Endothelial cell of umbilical vein (primary cell): ENCODE results near the gene ADCY5. TPM values are rescaled to one million over a fixed set of nuclear protein-coding genes. Genes with fewer than 3 reads are reported as not detected.

Experiments
- BruUV-seq: library from RNA; stranded (reverse); fragments of 400-500 nt; replicated peaks from 2 replicates; lab custom pipeline; 2021; lab: Mats Ljungman, UMichigan
- CTCF ChIA-PET: fragments of 300-600, 350-600 bp; sonication (Branson Sonifier 250); formaldehyde crosslinking; loops from one replicate; lab custom pipeline; 2021; ENCODE audit warnings: antibody characterized with exemption, inconsistent platforms; lab: Charles Lee
- POLR2A ChIA-PET: fragments of 300-600, 350-600 bp; sonication (Branson Sonifier 250); formaldehyde crosslinking; loops from one replicate; lab custom pipeline; 2021; ENCODE audit warnings: antibody characterized with exemption, inconsistent platforms; lab: Charles Lee
- DNase-seq: peaks from one replicate; pipeline ENCODE4 v3.0.0-alpha.2; 2011; ENCODE audit warnings: low read depth, low spot score
- FAIRE-seq: peaks from 2 replicates; lab custom pipeline; 2011; peaks lifted over from hg19 to GRCh38; lab: Jason Lieb, UNC
- H2AFZ ChIP-seq: 2 replicates; pipeline ENCODE4 v1.6.0; 2012; ENCODE audit warnings: low read depth, low read length, control low read depth, inconsistent platforms
- H3K27ac ChIP-seq: 2 replicates; pipeline ENCODE4 v1.5.1; 2011; ENCODE audit warnings: low read depth, mild to moderate bottlenecking, control low read depth, low read length, moderate library complexity; ENCODE audit not compliant: insufficient read depth
- H3K27me3 ChIP-seq, 2 experiments: 2 replicates each; pipeline versions ENCODE4 v1.6.0 to v1.6.1; 2011; ENCODE audit warnings: low read length in 2 of 2, mixed read lengths in 1 of 2; ENCODE audit not compliant: control insufficient read depth in 2 of 2, insufficient read depth in 2 of 2
- H3K36me3 ChIP-seq, 2 experiments: 2 replicates in 1 of 2; 3 replicates in 1 of 2; pipeline ENCODE4 v1.5.1; 2011; ENCODE audit warnings: low read length in 2 of 2, mild to moderate bottlenecking in 1 of 2, moderate library complexity in 1 of 2; ENCODE audit not compliant: control insufficient read depth in 2 of 2, insufficient read depth in 2 of 2; ENCODE audit errors: extremely low read depth in 1 of 2
- H3K4me1 ChIP-seq: 3 replicates; pipeline ENCODE4 v1.5.1; 2011; ENCODE audit warnings: mild to moderate bottlenecking, low read length; ENCODE audit not compliant: control insufficient read depth, insufficient read depth; ENCODE audit errors: extremely low read depth
- H3K4me2 ChIP-seq: 2 replicates; pipeline ENCODE4 v1.6.1; 2011; ENCODE audit warnings: low read length, control low read depth, mixed read lengths; ENCODE audit not compliant: insufficient read depth
- H3K4me3 ChIP-seq, 3 experiments: fragments of 200-600 bp in 1 of 3; sonication (generic), shearing (Covaris generic) in 1 of 3; replicated peaks in 1 of 3; 2 replicates each; pipeline ENCODE4 v1.5.1; 2011 to 2016; ENCODE audit warnings: control low read depth in 3 of 3, low read length in 3 of 3, mild to moderate bottlenecking in 2 of 3, inconsistent platforms in 1 of 3, low read depth in 1 of 3, moderate library complexity in 1 of 3; ENCODE audit not compliant: insufficient read depth in 1 of 3
- H3K79me2 ChIP-seq: 2 replicates; pipeline ENCODE4 v1.6.0; 2012; ENCODE audit warnings: low read length, inconsistent platforms; ENCODE audit not compliant: control insufficient read depth, insufficient read depth
- H3K9ac ChIP-seq: replicated peaks from 2 replicates; pipeline ENCODE3; 2011; ENCODE audit warnings: low read length, control low read depth; ENCODE audit not compliant: insufficient read depth; ENCODE audit errors: extremely low read depth
- H3K9me1 ChIP-seq: replicated peaks from 3 replicates; pipeline ENCODE4 v1.6.0; 2011; ENCODE audit warnings: mild to moderate bottlenecking, low read length; ENCODE audit not compliant: control insufficient read depth, insufficient read depth; ENCODE audit errors: extremely low read depth
- H3K9me3 ChIP-seq: replicated peaks from 2 replicates; pipeline ENCODE4 v1.5.1; 2012; ENCODE audit warnings: low read length, inconsistent platforms; ENCODE audit not compliant: control insufficient read depth, insufficient read depth
- H4K20me1 ChIP-seq: replicated peaks from 2 replicates; pipeline ENCODE3; 2011; ENCODE audit warnings: mild to moderate bottlenecking, low read length; ENCODE audit not compliant: control insufficient read depth, insufficient read depth; ENCODE audit errors: extremely low read depth
- CTCF ChIP-seq, 2 donors: IDR thresholded peaks; 1 replicate in 1 of 2; 2 replicates in 1 of 2; pipeline ENCODE4 v1.5.1; 2011; ENCODE audit warnings: low read length in 2 of 2, mild to moderate bottlenecking in 2 of 2, moderate library complexity in 2 of 2, control low read depth in 1 of 2, inconsistent platforms in 1 of 2, low read depth in 1 of 2; ENCODE audit not compliant: insufficient read depth in 1 of 2; ENCODE audit errors: extremely low read depth in 1 of 2
- EZH2 ChIP-seq: IDR thresholded peaks from 2 replicates; pipeline ENCODE4 v1.6.1; 2012; ENCODE audit warnings: borderline replicate concordance, low read depth, mild to moderate bottlenecking, moderate library complexity, low read length, inconsistent platforms; ENCODE audit not compliant: severe bottlenecking
- FOS ChIP-seq: IDR thresholded peaks from 2 replicates; pipeline ENCODE4 v1.6.1; 2011; ENCODE audit warnings: mild to moderate bottlenecking, low read length, moderate library complexity, borderline replicate concordance; ENCODE audit not compliant: insufficient read depth
- GATA2 ChIP-seq: IDR thresholded peaks from 2 replicates; pipeline ENCODE4 v1.7.0; 2011; ENCODE audit warnings: low read depth, mild to moderate bottlenecking, moderate library complexity, mixed read lengths, low read length; ENCODE audit not compliant: insufficient read length, insufficient read depth
- JUN ChIP-seq: IDR thresholded peaks from 2 replicates; pipeline ENCODE4 v1.6.1; 2011; ENCODE audit warnings: borderline replicate concordance, low read depth; ENCODE audit not compliant: insufficient read length, insufficient read depth
- MYC ChIP-seq: IDR thresholded peaks from one replicate; pipeline ENCODE4 v1.6.1; 2011; ENCODE audit warnings: mild to moderate bottlenecking, low read depth, low read length
- POLR2A ChIP-seq: IDR thresholded peaks from 2 replicates; pipeline ENCODE4 v1.6.1; 2012; ENCODE audit warnings: low read depth, mild to moderate bottlenecking, control low read depth, low read length
- POLR2AphosphoS5 ChIP-seq: IDR thresholded peaks from 2 replicates; pipeline ENCODE4 v1.6.1; 2012; ENCODE audit warnings: low read depth, mild to moderate bottlenecking, control low read depth, low read length, moderate library complexity; ENCODE audit not compliant: insufficient read depth
- dilution Hi-C: fragments of 300-500 bp; cut with MboI; formaldehyde crosslinking; loops from one replicate; pipeline ENCODE4 v1.15.0; 2019; ENCODE audit warnings: low sequenced_read_pairs; ENCODE audit not compliant: extremely low pct_ligation_motif_present
- intact Hi-C: fragments of 100-400 bp; cut with micrococcal nuclease; formaldehyde crosslinking; loops from one replicate; pipeline ENCODE4 v1.10.0; 2022
- polyA plus RNA-seq, 4 experiments: library from polyadenylated mRNA; depleted of rRNA in 3 of 4; stranded (reverse) in 3 of 4; unstranded in 1 of 4; fragments of >200 nt; gene quantifications; 2 replicates each; pipeline versions ENCODE4 v1.2.1 to v1.2.3, GENCODE V29; 2011 to 2012; ENCODE audit warnings: missing spikeins in 1 of 4
- total RNA-seq: library from RNA; stranded (reverse); gene quantifications from 2 replicates; pipeline ENCODE4 v1.2.3, GENCODE V29; 2021
- TF ChIP-seq, protein P1 (sequence below): IDR thresholded peaks from 2 replicates; pipeline ENCODE4 v1.6.1; 2011; ENCODE audit not compliant: insufficient read depth, insufficient read length

Gene ADCY5
- total and polyA plus RNA-seq, 2 donors (not counting 3 experiments of a cell fraction or from before 2014, with no cell fraction given) = 0.01 TPM; not detected in 1

GRCh38 chr3:123281929-123282328 lies 167.0 kb downstream of the ADCY5 start:
- intact Hi-C loops = no loop called here
- H3K79me2 ChIP-seq = no peaks in the 10 kb centered on the region
- no TSS peak for BruUV-seq

More at GRCh38 chr3:123281929-123282328, 167.0 kb downstream of the ADCY5 start:
- Histone ChIP-seq H3K9me3 (no peaks in the 10 kb centered on the region), H3K27me3 (no peaks in the 10 kb centered on the region), H3K36me3 (no peaks in the 10 kb centered on the region), H3K27ac (no peak overlapping the region), H4K20me1 (no peaks in the 10 kb centered on the region), H2AFZ (no peak overlapping the region), H3K4me2 (no peak overlapping the region), H3K4me1 (no peaks in the 10 kb centered on the region), H3K9me1 (no peaks in the 10 kb centered on the region), H3K9ac (no peak overlapping the region), H3K4me3 (no peak overlapping the region)
- no peak for FAIRE-seq
- no peak for DNase-seq
- ChIA-PET CTCF (interaction anchor here (1.2 kb wide), 1 partner anchor 207 kb away, joined by 3 read pairs; no protein-coding TSS in a partner anchor), POLR2A (no interaction called here)
- TF ChIP-seq FOS (no peak), GATA2 (no peak), MYC (no peak), EZH2 (no peak), CTCF (IDR thresholded peaks at IDR 0.05; ENCODE audit: extremely low read depth in 1 of 2, insufficient read depth in 1 of 2, low read depth in 1 of 2, low read length in 2 of 2) (no peak), JUN (no peak), POLR2A (no peak), POLR2AphosphoS5 (no peak)
- TF ChIP-seq, protein P1, sequence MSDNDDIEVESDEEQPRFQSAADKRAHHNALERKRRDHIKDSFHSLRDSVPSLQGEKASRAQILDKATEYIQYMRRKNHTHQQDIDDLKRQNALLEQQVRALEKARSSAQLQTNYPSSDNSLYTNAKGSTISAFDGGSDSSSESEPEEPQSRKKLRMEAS = no peak
- dilution Hi-C loops = no loop called here
